NT2/D1 (cell line): ENCODE results near the gene ADSL.

Experiments used
- DNase-seq: peaks from one replicate; pipeline ENCODE4 v3.0.0-alpha.2; 2011; ENCODE audit warnings: low read depth, low spot score
- H3K27me3 ChIP-seq: 2 replicates; pipeline ENCODE4 v1.6.0; 2011; ENCODE audit warnings: mild to moderate bottlenecking; ENCODE audit not compliant: insufficient read length, insufficient read depth
- H3K36me3 ChIP-seq: 2 replicates; pipeline ENCODE4 v1.6.1; 2011; ENCODE audit warnings: mild to moderate bottlenecking, low read length, mixed read lengths; ENCODE audit not compliant: insufficient read depth, insufficient read length
- H3K4me1 ChIP-seq: 2 replicates; pipeline ENCODE4 v1.5.1; 2011; ENCODE audit not compliant: insufficient read depth, insufficient read length
- H3K4me3 ChIP-seq: 2 replicates; pipeline ENCODE4 v1.5.1; 2011; ENCODE audit warnings: low read depth; ENCODE audit not compliant: insufficient read length
- H3K9ac ChIP-seq: 2 replicates; pipeline ENCODE4 v1.6.0; 2011; ENCODE audit warnings: low read depth; ENCODE audit not compliant: insufficient read length
- H3K9me3 ChIP-seq: 2 replicates; pipeline ENCODE4 v1.5.1; 2011; ENCODE audit warnings: mild to moderate bottlenecking, low read length; ENCODE audit not compliant: insufficient read depth
- SUZ12 ChIP-seq: IDR thresholded peaks from 2 replicates; pipeline ENCODE4 v1.6.1; 2011; ENCODE audit not compliant: insufficient read length, insufficient read depth; ENCODE audit errors: extremely low read depth
- YY1 ChIP-seq: IDR thresholded peaks from 2 replicates; pipeline ENCODE4 v1.6.1; 2011; ENCODE audit not compliant: insufficient read length, insufficient read depth
- ZNF274 ChIP-seq: IDR thresholded peaks from 2 replicates; pipeline ENCODE4 v1.6.1; 2011; ENCODE audit warnings: mild to moderate bottlenecking, low read depth, low read length

ADSL gene

GRCh38 chr22:40391417-40391816 is 45.1 kb downstream of the ADSL start:
- no peaks in the 10 kb centered on the region for H3K27me3 ChIP-seq
- TF ChIP-seq YY1 = no peak
- TF ChIP-seq SUZ12 = no peak
- TF ChIP-seq ZNF274 = no peak
- no peaks in the 10 kb centered on the region for H3K4me1 ChIP-seq
- H3K4me3 ChIP-seq = no peak overlapping the region
- H3K36me3 ChIP-seq = peaks cover 21% of the 10 kb centered on the region
- DNase-seq = no peak
- no peaks in the 10 kb centered on the region for H3K9me3 ChIP-seq
- H3K9ac ChIP-seq = no peak overlapping the region

- Histone ChIP-seq H3K4me3 (no peak overlapping the region), H3K9me3 (no peaks in the 10 kb centered on the region), H3K27me3 (no peaks in the 10 kb centered on the region), H3K36me3 (peaks cover 18% of the 10 kb centered on the region), H3K9ac (no peak overlapping the region), H3K4me1 (no peaks in the 10 kb centered on the region)
- TF ChIP-seq SUZ12 (no peak), ZNF274 (no peak), YY1 (no peak)
- DNase-seq = no peak
These were observed 46.3 kb downstream of the ADSL start for GRCh38 chr22:40392618-40393017.

GRCh38 chr22:40394607-40395006 is 48.3 kb downstream of the ADSL start:
- TF ChIP-seq YY1 (no peak), SUZ12 (no peak), ZNF274 (no peak)
- H3K27me3 ChIP-seq = no peaks in the 10 kb centered on the region
- H3K9me3 ChIP-seq = no peaks in the 10 kb centered on the region
- no peak overlapping the region for H3K9ac ChIP-seq
- peaks cover 8% of the 10 kb centered on the region for H3K36me3 ChIP-seq
- no peaks in the 10 kb centered on the region for H3K4me1 ChIP-seq
- DNase-seq = no peak
- H3K4me3 ChIP-seq = no peak overlapping the region

- Histone ChIP-seq H3K4me3 (no peak overlapping the region), H3K9me3 (no peaks in the 10 kb centered on the region), H3K27me3 (no peaks in the 10 kb centered on the region), H3K4me1 (no peaks in the 10 kb centered on the region), H3K36me3 (peaks cover 13% of the 10 kb centered on the region), H3K9ac (no peak overlapping the region)
- no peak for DNase-seq
- no peak for TF ChIP-seq YY1
- TF ChIP-seq ZNF274 = no peak
- TF ChIP-seq SUZ12 = no peak
These were observed 49.3 kb downstream of the ADSL start for GRCh38 chr22:40395607-40396006.

GRCh38 chr22:40396882-40397281 is 50.6 kb downstream of the ADSL start:
- no peaks in the 10 kb centered on the region for H3K9me3 ChIP-seq
- H3K27me3 ChIP-seq = no peaks in the 10 kb centered on the region
- no peaks in the 10 kb centered on the region for H3K4me1 ChIP-seq
- H3K9ac ChIP-seq = no peak overlapping the region
- H3K36me3 ChIP-seq = peaks cover 23% of the 10 kb centered on the region
- DNase-seq = no peak
- no peak overlapping the region for H3K4me3 ChIP-seq
- no peak for TF ChIP-seq ZNF274
- TF ChIP-seq SUZ12 = no peak
- no peak for TF ChIP-seq YY1

GRCh38 chr22:40397396-40397795 is 51.1 kb downstream of the ADSL start:
- no peak overlapping the region for H3K9ac ChIP-seq
- DNase-seq = no peak
- no peak overlapping the region for H3K4me3 ChIP-seq
- H3K27me3 ChIP-seq = no peaks in the 10 kb centered on the region
- H3K4me1 ChIP-seq = no peaks in the 10 kb centered on the region
- H3K36me3 ChIP-seq = peaks cover 28% of the 10 kb centered on the region
- no peak for TF ChIP-seq SUZ12
- TF ChIP-seq ZNF274 = no peak
- TF ChIP-seq YY1 = no peak
- H3K9me3 ChIP-seq = no peaks in the 10 kb centered on the region

GRCh38 chr22:40399621-40400020 is 53.3 kb downstream of the ADSL start:
- Histone ChIP-seq H3K4me1 (no peaks in the 10 kb centered on the region), H3K9me3 (no peaks in the 10 kb centered on the region), H3K27me3 (no peaks in the 10 kb centered on the region), H3K36me3 (peaks cover 50% of the 10 kb centered on the region), H3K9ac (no peak overlapping the region), H3K4me3 (no peak overlapping the region)
- TF ChIP-seq SUZ12 (no peak), ZNF274 (no peak), YY1 (no peak)
- no peak for DNase-seq

GRCh38 chr22:40400159-40400558 is 53.9 kb downstream of the ADSL start:
- Histone ChIP-seq H3K4me3 (no peak overlapping the region), H3K4me1 (no peaks in the 10 kb centered on the region), H3K9me3 (no peaks in the 10 kb centered on the region), H3K9ac (no peak overlapping the region), H3K36me3 (peaks cover 55% of the 10 kb centered on the region), H3K27me3 (no peaks in the 10 kb centered on the region)
- DNase-seq = no peak
- no peak for TF ChIP-seq YY1
- TF ChIP-seq ZNF274 = no peak
- TF ChIP-seq SUZ12 = no peak
